Cortex of kidney (tissue), 1 donor: ENCODE data around the gene DNAJC27.
"Not testable (repeated sequence)": the region's sequence is repeated elsewhere in the genome, so short reads cannot be mapped to it uniquely, and the experiment has no call there.

Experiments
- DNase-seq: peaks from one replicate; lab custom pipeline; 2025; lab: John Stamatoyannopoulos, UW

The DNAJC27 gene

DNA sequence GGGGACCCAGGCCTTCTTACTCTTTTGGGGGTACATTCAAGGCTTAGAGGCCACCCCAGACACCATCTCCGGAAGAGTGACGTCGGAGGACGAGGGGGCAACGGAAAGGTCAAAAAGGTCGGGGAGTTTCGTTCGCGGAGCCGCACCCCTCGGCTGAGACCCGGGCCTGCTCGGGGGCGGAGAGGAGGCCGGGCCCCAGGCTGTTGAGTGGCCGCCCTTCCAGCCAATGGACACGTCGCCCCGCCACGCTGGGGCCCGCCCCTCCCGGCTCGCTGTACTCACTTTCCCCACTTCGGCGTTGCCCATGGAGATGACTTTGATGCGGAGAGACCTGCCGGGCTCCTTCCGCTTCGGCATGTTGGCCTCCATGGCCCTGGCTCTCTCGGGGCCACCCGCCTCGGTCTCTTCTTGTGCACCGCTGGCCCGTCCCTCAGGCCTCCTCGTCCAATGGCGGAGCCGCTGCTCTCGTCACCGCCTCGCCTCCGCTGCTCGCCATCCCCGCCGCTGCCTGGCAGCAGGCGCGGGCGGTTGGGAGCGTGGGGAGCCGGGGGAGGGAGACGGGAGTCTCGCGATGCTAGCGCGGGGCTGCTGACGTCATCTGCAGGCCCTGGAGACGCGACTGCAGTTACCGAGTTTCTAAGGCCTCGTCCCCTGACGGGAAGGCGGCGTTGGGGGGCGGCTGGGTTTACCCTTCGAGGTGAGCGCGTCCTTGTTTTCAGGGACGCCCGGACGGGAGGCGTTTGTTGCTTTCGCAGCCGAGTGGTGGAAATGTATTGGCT, at the start of gene DNAJC27:
Gene DNAJC27, minus strand, starts transcription at position 420 of the 779 bp plus-strand sequence. Its CDS starts 51 bp downstream, at position 369.
- peak; percentile 99 for DNase-seq

DNA sequence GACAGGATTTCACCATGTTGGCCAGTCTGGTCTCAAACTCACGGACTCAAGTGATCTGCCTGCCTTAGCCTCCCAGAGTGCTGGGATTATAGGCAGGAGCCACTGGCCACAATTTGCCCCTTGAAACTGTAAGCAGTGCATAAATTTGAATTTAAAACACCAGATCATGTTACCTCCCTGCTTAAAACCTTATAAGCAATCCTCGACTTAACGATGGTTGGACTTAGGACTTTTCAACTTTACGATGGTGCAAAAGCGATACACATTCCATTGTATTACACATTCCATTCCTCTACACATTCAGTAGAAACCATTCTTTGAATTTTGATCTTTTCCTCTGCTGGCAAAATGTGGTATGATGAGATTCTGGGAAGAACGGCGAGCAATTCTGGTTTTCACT, 46.9 kb upstream of the DNAJC27 start:
- DNase-seq, result no peak

DNA sequence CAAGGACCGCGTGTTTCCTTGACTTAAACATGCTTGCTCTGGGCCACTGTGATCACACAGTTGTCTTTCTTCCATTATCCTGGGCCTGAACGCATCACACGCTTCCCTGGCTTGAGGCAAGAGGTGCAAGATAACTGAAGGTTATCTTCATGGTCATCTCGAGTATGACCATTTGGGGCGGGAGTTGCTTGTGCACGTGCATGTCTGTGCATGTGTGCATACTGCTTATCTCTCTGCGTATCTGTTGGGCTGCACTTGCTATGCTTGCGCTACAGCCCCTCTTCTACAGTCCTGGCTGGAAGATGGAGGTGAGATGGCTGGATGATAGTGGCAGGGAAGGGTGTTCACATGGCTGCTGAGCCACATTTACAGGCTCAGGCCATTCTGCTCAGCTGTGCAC, 42.9 kb upstream of the DNAJC27 start:
- no peak for DNase-seq

DNA sequence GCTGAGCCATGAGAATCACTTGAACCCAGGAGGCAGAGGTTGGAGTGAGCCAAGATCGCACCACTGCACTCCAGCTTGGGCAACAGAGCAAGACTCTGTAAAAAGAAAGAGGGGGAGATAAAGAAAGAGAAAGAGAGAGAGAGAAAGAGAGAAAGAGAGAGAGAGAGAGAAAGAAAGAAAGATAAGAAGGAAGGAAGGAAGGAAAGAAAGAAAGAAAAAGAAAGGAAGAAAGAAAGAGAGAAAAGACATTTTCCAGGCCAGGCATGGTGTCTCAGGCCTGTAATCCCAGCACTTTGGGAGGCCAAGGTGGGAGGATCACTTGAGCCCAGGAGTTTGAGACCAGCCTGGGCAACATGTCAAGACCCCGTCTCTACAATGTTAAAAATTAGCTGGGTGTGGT, 39.6 kb upstream of the DNAJC27 start:
- DNase-seq, result not testable (repeated sequence)

DNA sequence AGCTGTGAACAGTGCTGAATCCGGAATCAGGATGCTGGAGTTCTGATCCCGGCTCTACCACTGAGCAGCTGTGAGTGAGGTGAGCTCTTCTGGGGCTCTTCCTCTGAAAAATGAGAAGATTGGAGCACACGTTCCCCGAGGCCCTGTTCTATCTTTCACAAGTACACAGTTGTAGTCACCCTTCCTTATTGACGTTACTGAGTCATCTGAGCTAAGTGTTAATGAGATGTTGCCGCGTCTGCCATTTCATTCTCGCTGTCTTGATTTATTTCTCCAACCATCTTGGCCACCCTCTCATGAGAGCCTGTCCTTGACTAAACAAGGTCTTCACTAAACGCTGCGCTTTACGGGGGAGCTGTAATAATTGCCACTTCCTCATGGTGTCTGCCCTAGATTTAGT, 38.2 kb upstream of the DNAJC27 start:
- DNase-seq, result no peak

DNA sequence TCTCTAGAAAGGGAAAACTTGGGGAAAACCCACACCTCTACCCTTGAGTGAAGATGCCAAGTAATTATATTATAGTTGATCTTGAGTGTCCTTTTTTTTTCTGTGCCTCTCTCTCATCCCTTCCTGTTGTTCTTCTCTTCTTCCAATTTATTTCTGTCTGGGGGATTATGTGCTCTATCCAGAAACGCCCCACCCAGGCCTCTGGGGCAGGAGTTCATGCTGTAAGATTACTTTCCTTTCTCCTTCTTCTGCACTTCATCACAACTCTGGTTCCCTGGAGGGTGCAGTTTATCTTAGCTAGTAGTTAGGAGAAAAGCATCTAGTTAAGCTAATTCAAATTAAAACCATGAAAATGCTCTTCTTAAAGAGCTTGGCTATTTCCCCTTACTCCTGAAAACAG, 30.3 kb upstream of the DNAJC27 start:
- no peak for DNase-seq

DNA sequence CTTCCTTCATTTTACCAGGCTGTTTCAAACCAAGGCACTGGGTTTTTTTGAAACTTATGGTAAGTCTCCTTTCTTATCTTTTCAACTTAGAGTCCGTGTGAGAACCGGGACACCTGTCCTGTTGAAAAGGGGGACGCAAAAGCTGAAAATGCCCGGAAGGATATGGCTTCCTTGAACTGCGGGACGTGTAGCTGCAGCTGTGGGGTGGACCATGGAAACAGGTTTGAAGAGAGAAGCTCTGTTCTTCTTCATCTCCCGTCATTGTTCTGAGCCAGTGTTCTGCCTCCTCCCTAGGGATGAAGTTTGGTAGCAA, 29.5 kb upstream of the DNAJC27 start:
- no peak for DNase-seq

DNA sequence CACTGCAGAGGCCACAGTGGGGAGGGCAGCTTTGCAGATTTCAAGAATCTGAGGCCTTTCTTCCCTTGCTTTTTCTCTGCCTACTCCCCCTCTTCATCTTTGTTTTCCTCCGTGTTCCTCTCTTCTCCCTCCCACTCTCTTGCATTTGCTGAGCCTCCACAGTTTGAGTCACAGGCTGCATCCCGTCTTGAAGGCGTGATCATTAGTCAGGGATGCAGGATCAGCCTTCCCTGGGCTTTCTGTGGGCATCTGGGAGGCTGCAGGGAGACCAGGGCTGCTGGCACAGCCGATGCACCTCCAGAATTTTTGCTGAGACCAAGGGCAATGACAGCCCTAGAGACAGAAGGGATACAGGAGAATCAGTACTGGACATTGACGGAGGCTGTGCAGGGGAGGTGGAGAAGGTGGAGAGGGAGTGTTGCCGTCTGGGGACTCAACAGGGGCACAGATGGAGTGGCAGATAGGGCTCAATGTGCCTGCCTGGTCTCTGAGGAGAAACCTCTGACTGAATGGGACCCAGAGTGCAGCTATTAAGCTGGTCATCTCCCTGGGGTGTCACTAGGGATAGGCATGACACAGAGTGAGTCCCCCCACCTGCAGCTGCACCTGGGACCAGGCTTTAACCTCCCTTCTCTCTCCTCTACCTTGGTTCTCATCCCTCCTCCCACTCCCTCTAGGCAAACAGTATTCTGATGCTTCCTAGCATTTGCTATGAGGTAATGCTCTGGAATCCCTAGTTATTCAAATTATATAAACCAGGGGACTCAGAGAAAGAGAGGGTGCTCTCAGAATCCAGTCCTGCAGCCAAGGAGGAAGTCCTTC, 29.0 kb upstream of the DNAJC27 start:
- no peak for DNase-seq

DNA sequence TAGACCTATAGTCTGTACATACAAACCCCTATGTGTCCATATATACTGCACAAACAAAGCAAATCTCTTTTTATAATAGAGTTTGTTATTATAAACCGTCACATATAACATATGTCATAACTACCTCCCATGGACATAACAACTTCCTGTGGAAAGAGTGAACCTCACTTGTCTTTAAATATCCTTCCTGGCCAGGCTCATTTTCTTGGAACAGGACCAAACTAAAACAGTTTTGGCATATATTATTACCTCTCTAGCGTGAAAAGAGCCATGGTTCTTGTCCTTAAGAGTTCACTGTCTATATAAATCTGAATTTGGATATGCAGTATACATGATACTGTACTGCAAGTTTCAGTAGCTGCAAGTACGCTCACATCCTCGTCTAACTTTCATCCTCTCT, 28.3 kb upstream of the DNAJC27 start:
- no peak for DNase-seq

DNA sequence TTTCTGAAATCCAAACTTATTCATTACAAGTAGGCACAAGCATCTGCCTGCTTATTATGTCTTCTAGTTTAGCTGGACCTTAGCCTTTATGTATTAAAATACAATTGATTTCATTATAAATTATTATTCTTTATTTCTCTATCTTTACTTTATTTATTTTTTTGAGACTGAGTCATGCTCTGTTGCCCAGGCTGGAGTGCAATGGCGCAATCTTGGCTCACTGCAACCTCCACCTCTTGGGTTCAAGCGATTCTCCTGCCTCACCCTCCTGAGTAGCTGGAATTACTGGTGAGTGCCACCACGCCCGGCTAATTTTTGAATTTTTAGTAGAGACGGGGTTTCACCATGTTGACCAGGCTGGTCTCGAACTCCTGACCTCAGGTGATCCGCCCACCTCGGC, 27.3 kb upstream of the DNAJC27 start:
- not testable (repeated sequence) for DNase-seq

DNA sequence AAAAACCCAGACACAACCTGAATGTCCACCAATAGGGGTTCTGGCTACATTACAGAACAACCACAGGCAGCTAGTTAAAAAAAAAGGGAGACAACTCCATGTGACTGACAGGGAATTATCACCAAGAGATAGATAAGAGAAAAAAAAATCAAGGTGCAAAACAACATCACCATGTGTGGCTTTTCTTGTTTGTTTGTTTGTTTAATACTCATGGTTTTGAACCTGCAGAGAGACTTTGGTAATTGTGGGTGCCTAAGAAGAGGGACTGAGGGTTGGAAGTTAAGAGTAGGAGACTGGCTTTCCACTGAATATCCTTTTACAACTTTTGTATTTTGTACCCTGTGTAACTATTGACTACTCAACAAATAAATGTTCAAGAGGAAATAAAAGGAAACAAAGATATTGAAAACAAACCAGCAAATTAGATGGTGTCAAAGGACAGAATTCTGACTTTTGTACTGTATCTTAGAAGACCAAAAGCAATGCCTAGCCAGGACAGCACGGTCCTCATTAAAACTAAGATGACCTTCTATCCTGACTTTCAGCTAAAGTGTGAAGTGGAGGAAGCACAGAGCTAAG, 22.5 kb upstream of the DNAJC27 start:
- no peak for DNase-seq

DNA sequence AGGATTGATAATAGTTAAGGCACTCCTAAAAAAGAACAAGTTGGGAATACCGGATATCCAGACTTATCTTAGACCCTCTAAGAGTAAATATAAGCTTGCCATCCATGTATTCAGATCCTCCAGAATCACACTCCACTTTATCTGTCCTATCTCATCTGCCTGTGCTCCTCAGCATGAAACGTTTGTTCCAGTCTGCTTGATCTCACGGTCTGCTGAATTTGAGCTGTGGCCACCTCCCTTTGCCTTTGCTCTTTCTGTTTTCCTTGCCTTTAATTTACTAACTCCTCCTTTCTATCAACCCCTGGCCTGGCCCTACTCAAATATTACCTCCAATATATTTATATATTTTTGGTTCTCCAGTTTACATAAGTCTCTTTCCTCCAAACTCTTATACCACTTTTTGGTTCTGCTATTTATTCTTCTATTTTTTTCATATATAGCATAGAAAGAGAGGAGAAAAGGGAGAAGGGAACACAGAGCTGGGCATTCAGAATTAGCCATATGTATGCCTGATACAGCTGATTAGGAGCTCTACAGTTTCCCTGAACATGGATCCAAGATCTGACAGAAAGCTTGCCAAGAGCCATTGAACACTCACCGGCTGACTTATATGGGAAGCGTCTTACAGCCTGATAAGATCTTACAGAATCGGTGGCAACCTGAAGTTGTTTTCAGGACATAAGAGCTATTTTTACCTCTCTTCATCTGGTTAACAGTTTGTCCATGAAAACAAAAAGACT, 21.8 kb upstream of the DNAJC27 start:
- no peak for DNase-seq

DNA sequence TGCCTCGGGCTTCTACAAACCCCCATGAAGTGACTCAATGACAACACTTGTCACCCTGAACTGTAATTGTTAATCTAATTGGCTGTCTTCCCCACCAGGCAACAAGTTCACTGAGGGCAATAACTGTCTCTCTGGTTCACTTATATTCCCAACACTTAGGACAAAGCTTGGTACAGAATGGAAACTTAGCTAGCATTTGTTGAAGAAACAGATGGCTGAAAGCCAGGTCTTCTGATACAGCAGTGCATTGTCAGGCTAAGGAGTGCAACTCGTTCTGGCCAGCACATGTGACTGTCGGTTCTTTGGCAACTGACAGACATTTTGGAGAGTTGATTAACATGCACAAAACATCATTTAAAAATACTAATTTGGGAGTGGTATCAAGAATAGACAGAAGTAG, 14.6 kb upstream of the DNAJC27 start:
- DNase-seq, result no peak

DNA sequence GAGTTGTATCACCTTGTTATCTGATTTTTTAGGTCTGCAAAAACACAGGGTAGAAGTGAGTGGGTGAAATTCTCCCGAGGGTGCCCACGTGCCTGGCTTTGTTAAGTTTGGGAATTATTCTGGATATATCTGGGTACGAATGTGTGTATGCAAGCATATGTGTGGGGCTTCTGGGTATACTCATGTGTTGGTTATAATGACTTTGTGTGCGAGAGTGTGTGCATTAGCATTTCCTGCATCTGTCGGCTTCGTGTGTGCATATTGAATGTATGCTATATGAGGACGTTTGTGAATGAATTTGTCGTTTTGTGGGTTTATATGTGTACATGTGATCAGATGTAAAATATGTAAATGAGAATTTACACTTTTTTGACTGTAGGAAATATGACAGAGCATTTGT, 13.8 kb upstream of the DNAJC27 start:
- DNase-seq, result no peak

DNA sequence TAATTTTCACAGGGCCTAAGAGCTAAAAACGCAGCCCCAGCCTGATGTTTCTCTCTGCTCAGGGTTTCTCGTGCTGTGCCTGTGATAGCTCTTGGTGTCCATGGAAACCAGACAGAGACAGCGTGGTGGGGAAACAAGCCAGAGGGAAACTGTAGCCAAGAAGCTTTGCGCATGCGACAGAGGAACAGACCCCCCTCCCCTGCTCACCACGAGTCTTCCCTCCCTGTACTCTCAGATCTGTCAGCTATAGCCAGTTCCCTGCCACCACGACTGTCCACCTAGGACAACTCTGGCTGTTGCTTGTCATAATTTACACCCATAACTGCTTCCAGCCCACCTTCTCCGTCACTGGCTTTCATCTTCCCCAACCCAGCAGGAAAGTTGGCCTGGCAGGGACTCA, 13.2 kb upstream of the DNAJC27 start:
- DNase-seq, result no peak

DNA sequence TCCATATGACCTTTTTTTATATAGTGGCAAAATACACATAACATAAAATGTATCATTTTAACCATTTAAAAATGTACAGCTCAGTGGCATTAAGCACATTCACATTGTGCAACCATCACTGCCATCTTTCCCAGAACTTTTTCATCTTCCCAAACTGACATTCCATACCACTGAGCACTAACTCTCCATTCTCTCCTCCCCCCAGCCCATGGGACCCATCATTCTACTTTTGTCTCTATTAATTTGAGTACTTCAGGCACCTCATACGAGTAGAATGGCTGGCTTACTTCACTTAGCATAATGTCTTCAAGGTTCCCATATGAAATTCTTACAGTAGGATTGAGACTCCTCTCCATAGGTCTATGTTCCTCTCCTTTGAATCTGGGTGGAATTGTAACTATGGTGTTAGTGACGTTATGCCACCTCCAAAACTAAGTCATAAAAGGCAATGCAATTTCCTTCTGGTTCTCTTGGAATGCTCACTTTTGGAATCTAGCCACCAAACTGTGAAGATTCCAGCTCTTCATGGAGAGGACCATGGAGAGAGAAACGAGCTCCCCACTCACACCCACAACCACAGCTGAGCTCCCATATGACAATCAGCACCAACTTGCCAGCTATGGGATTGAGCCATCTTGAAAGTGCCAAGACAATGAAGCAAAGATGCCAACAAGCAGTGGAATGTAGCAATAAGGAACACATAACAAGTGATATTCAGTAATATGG, 9.8 kb upstream of the DNAJC27 start:
- DNase-seq, result no peak

DNA sequence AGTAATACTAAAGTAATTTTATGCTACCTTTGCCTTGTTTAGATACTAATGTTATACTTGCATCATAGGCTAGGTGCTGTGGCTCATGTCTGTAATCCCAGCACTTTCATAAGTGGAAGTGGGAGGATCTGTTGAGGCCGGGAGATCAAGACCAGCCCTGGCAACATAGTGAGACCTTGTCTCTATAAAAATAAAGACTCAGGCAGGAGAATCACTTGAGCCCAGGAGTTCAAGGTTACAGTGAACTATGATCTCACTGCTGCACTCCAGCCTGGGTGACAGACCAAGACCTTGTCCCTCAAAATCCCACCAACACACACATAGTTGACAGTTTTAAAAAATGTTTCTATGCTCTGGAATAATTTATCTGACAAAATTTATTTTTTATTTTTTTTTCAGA, 6.9 kb upstream of the DNAJC27 start:
- no peak for DNase-seq

DNA sequence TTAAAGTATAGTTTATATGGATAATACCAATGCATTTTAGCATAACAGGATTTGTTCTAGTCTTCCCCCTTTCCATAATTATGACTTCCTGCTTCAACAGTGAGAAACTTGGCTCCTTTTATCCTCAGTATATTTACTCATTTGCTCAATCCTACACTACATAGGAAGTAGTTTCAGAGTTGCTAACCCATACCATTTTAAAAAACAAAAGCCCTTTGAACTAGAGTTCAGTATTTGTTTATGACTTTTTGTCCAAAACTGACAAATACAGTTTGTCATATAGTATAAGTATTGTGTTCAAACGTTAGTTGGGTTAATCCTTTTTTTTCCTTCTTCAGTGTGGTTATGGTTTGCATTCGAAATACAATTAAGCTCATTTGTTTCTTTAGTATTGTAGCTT, 5.9 kb upstream of the DNAJC27 start:
- no peak for DNase-seq

DNA sequence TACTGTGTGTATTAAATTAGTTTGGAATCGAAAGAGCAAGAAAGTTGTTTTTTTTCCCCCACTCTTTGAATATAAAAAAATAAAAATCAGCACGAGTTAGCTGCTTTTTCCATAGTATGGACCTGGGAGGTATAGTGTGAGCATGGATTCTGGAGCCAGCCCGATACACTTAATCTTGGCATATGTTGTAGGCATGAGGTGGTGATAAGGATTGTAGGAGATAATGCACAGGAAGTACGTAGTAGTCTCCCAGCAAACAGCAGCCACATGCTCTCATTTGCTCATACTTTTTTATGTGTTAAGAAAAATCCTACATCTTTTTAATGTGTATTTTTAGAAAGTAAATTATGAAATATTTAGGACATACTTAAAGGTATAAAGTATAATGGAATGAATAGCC, 2.1 kb upstream of the DNAJC27 start:
- DNase-seq, result no peak

DNA sequence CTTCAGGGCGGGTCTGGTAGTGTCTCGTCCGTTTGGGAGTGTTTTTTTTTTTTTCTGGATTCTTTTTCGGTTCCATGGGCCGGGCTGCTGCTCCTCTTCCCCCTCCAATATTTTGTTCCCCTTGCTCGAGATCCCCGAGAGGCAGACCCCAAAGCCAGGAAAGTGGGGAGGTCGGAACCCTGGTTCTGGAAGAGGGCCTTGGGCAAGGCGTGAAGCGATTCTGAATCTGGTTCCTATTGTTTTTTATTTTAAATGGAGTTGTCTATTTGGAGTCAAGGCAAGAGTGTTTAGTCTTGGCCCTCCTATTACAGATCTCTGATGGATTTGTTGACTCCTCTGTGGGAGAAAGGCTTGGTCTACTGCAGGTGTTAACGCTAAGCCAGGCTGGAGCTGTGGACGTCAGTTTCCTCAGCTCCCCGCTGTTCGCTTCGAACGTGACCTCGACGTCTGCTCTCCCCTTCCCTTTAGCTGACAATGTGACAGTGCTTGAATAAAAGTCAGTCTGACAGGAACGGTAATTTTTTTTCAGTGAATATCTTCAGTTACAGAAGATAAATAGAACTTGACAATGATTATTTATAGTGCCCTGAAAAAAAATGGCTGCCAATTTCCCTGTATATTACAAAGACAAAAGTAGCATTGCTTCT, 683 bp upstream of the DNAJC27 start:
- no peak for DNase-seq

DNA sequence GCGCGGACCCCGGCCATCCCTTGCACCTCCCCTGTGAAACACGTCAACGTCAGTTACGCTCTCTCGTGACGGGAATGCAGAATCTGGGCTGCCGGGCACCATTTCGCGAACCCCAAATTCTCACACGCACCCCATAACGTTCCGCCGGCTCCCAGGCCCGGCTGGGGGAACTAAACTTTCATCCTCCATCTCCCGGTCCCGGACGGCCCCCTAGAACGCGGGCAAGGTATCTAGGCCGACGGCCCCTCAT, 544 bp downstream of the DNAJC27 start:
- DNase-seq, result no peak
